ENCODE results near the gene TOMM70.
A peak's percentile ranks its signal among the peaks of the same experiment; 100 is the strongest.

TOMM70 gene

GRCh38 chr3:100402891-100403290 lies 2.0 kb upstream of the TOMM70 start:
- H3K4me3 ChIP-seq (ENCODE audit: control insufficient read depth, low read depth, low read length): peak overlapping the region; percentile 92
- TF ChIP-seq CTCF (IDR thresholded peaks at IDR 0.05; ENCODE audit: control insufficient read depth, insufficient read depth, low read depth, low read length, missing control alignments): no peak
- no peak for DNase-seq (ENCODE audit: low read depth)

- TF ChIP-seq CTCF (IDR thresholded peaks at IDR 0.05; ENCODE audit: control insufficient read depth, insufficient read depth, low read depth, low read length, missing control alignments): no peak
- DNase-seq (ENCODE audit: low read depth): peak; percentile 25
- peak overlapping the region; percentile 92 for H3K4me3 ChIP-seq (ENCODE audit: control insufficient read depth, low read depth, low read length)
Measured at GRCh38 chr3:100402256-100402655, 1.4 kb upstream of the TOMM70 start.

- peak overlapping the region; percentile 92 for H3K4me3 ChIP-seq (ENCODE audit: control insufficient read depth, low read depth, low read length)
- no peak for DNase-seq (ENCODE audit: low read depth)
- no peak for TF ChIP-seq CTCF (IDR thresholded peaks at IDR 0.05; ENCODE audit: control insufficient read depth, insufficient read depth, low read depth, low read length, missing control alignments)
Measured at GRCh38 chr3:100401674-100402041, 769 bp upstream of the TOMM70 start.

GRCh38 chr3:100400419-100400779 lies 490 bp downstream of the TOMM70 start:
- DNase-seq (ENCODE audit: low read depth): no peak
- TF ChIP-seq CTCF (IDR thresholded peaks at IDR 0.05; ENCODE audit: control insufficient read depth, insufficient read depth, low read depth, low read length, missing control alignments): no peak
- H3K4me3 ChIP-seq (ENCODE audit: control insufficient read depth, low read depth, low read length): peak overlapping the region; percentile 92

GRCh38 chr3:100399341-100400071 lies 1.4 kb downstream of the TOMM70 start:
- TF ChIP-seq CTCF (IDR thresholded peaks at IDR 0.05; ENCODE audit: control insufficient read depth, insufficient read depth, low read depth, low read length, missing control alignments): no peak
- DNase-seq (ENCODE audit: low read depth): no peak
- H3K4me3 ChIP-seq (ENCODE audit: control insufficient read depth, low read depth, low read length): peak overlapping the region; percentile 92

- no peak for TF ChIP-seq CTCF (IDR thresholded peaks at IDR 0.05; ENCODE audit: control insufficient read depth, insufficient read depth, low read depth, low read length, missing control alignments)
- no peak for DNase-seq (ENCODE audit: low read depth)
- no peak overlapping the region for H3K4me3 ChIP-seq (ENCODE audit: control insufficient read depth, low read depth, low read length)
Measured at GRCh38 chr3:100396967-100397366, 3.9 kb downstream of the TOMM70 start.
